ENCODE results near the gene SLC50A1. TPM values are rescaled to one million over a fixed set of nuclear protein-coding genes. Genes with fewer than 3 reads are reported as not detected.

The SLC50A1 gene
- total and polyA plus RNA-seq, 4 donors = 26.3 to 114 (median 68.4) TPM

DNA sequence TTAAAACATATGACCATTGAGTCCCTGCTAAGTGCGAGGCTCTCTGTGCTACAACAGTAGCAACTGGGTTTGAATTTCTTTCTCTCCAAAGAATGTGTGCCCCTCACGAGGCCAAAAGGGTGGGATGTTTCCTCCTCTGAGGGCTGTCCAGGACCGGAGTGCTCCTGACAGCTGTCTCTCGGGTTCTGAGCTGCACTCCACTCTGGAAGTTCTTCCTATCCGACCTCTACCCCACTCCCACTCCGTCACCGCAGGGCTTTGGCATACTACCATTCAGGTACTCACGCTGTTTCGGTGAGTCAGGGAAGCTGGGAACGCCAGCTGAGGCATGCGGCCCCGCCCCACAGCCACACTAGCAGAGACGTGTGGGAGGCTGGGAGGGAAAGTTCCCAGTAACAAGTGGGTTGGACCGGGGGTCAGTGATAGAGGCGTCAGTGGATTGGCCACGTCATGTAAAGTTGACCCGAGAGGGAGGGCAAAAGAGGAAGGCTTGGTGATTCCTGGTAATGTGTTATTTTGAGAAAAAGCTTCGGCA, 705 bp upstream of the SLC50A1 start:
- Histone ChIP-seq H3K4me1 (ENCODE audit: control insufficient read depth in 5 of 5, insufficient read depth in 5 of 5, low read length in 5 of 5) (peaks cover 3 to 36% (median 10%) of the 10 kb centered on the region in 5 donors), H3K27ac (ENCODE audit: low read depth in 1 of 2, low read length in 1 of 2) (peak overlapping the region; percentile 93 to 99), H3K9me3 (ENCODE audit: control insufficient read depth in 4 of 4, insufficient read depth in 3 of 4, low read length in 3 of 4) (no peaks in the 10 kb centered on the region), H3K9ac (ENCODE audit: insufficient read depth in 1 of 2, low read length in 2 of 2) (peak overlapping the region; percentile 26 to 89), H3K27me3 (ENCODE audit: control insufficient read depth in 3 of 3, insufficient read depth in 3 of 3, low read length in 2 of 3) (no peaks in the 10 kb centered on the region), H3K36me3 (ENCODE audit: control insufficient read depth in 4 of 4, insufficient read depth in 4 of 4, low read length in 4 of 4) (peaks cover 0 to 27% (median 13%) of the 10 kb centered on the region in 4 donors), H3K4me3 (peak overlapping the region; percentile 55)
- TF ChIP-seq, protein P1, sequence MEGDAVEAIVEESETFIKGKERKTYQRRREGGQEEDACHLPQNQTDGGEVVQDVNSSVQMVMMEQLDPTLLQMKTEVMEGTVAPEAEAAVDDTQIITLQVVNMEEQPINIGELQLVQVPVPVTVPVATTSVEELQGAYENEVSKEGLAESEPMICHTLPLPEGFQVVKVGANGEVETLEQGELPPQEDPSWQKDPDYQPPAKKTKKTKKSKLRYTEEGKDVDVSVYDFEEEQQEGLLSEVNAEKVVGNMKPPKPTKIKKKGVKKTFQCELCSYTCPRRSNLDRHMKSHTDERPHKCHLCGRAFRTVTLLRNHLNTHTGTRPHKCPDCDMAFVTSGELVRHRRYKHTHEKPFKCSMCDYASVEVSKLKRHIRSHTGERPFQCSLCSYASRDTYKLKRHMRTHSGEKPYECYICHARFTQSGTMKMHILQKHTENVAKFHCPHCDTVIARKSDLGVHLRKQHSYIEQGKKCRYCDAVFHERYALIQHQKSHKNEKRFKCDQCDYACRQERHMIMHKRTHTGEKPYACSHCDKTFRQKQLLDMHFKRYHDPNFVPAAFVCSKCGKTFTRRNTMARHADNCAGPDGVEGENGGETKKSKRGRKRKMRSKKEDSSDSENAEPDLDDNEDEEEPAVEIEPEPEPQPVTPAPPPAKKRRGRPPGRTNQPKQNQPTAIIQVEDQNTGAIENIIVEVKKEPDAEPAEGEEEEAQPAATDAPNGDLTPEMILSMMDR (IDR thresholded peaks at IDR 0.05; ENCODE audit: control extremely low read depth, extremely low read depth) = no peak
- WGBS, 2 donors = 8 to 18% methylated on average over 18 of the region's 18 CpGs
- peak; percentile 83 for ATAC-seq (ENCODE audit: insufficient read depth, low FRiP score)
- peak; percentile 78 to 79 (median 78) for DNase-seq

DNA sequence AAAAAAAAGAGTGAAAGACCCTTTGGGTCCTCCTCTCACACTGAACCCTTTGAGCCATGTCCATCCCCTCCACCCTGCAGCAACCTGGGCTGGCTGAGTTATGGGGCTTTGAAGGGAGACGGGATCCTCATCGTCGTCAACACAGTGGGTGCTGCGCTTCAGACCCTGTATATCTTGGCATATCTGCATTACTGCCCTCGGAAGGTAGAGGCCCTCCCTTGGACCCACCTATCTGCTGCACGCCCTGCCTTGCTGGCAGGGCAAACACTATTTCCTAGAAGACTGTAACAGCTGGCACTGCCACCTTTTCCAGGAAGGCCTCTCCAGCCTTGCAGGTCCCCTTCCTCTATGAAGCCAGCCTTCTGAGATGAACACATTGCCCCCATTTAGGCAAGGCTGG, 1.1 kb downstream of the SLC50A1 start:
- H3K9me3 ChIP-seq (ENCODE audit: control insufficient read depth in 4 of 4, insufficient read depth in 3 of 4, low read length in 3 of 4) = no peaks in the 10 kb centered on the region
- peak overlapping the region; percentile 38 to 57 for H3K27ac ChIP-seq (ENCODE audit: low read depth in 1 of 2, low read length in 1 of 2)
- peak overlapping the region in 1 of 2 donors; percentile 51 for H3K9ac ChIP-seq (ENCODE audit: insufficient read depth in 1 of 2, low read length in 2 of 2)
- WGBS, 2 donors = 23 to 34% methylated on average over 6 of the region's 6 CpGs
- TF ChIP-seq, protein P1 (IDR thresholded peaks at IDR 0.05; ENCODE audit: control extremely low read depth, extremely low read depth) = no peak
- H3K36me3 ChIP-seq (ENCODE audit: control insufficient read depth in 4 of 4, insufficient read depth in 4 of 4, low read length in 4 of 4) = peaks cover 2 to 21% (median 13%) of the 10 kb centered on the region in 4 donors
- DNase-seq (no peak), ATAC-seq (ENCODE audit: insufficient read depth, low FRiP score) (no peak)
- no peak overlapping the region for H3K4me3 ChIP-seq
- no peaks in the 10 kb centered on the region for H3K27me3 ChIP-seq (ENCODE audit: control insufficient read depth in 3 of 3, insufficient read depth in 3 of 3, low read length in 2 of 3)
- peaks cover 0 to 30% (median 6%) of the 10 kb centered on the region in 5 donors for H3K4me1 ChIP-seq (ENCODE audit: control insufficient read depth in 5 of 5, insufficient read depth in 5 of 5, low read length in 5 of 5)

DNA sequence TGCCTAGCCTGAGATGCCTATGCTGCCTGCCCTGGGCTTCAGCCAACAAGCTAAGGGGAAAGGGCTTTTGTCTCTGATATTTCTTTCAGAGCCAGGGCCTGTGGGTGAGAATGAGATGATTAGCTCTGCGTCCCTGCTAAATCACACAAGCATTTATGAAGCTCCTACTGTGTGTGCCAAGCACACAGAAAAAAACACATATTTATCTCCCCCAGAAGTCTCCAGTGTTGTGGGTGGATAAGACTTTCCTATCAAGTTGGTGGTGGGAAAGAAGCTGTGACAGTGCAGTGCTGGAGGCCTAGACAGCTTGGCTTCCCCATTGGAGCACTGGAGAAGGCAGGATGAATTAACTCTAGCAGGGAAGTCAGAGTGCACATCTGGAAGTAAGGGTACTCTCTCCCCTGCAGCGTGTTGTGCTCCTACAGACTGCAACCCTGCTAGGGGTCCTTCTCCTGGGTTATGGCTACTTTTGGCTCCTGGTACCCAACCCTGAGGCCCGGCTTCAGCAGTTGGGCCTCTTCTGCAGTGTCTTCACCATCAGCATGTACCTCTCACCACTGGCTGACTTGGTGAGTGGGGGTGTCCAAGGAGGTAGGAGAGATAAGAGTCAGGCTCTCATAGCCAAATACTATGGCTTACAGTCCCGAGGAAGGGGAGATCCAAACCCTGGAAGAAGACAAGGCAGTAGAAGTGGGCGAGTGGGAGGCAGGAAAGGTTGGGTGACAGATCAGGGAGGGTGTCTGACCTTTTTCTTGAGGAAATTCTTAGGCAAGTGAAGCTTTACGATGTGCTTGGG, 1.7 kb downstream of the SLC50A1 start:
- DNase-seq (no peak), ATAC-seq (ENCODE audit: insufficient read depth, low FRiP score) (no peak)
- Histone ChIP-seq H3K27me3 (ENCODE audit: control insufficient read depth in 3 of 3, insufficient read depth in 3 of 3, low read length in 2 of 3) (no peaks in the 10 kb centered on the region), H3K9me3 (ENCODE audit: control insufficient read depth in 4 of 4, insufficient read depth in 3 of 4, low read length in 3 of 4) (no peaks in the 10 kb centered on the region), H3K4me3 (no peak overlapping the region), H3K4me1 (ENCODE audit: control insufficient read depth in 5 of 5, insufficient read depth in 5 of 5, low read length in 5 of 5) (peaks cover 0 to 30% (median 6%) of the 10 kb centered on the region in 5 donors), H3K27ac (ENCODE audit: low read depth in 1 of 2, low read length in 1 of 2) (peak overlapping the region; percentile 38 to 57), H3K9ac (ENCODE audit: insufficient read depth in 1 of 2, low read length in 2 of 2) (peak overlapping the region in 1 of 2 donors; percentile 51), H3K36me3 (ENCODE audit: control insufficient read depth in 4 of 4, insufficient read depth in 4 of 4, low read length in 4 of 4) (peaks cover 2 to 19% (median 13%) of the 10 kb centered on the region in 4 donors)
- TF ChIP-seq, protein P1 (IDR thresholded peaks at IDR 0.05; ENCODE audit: control extremely low read depth, extremely low read depth) = no peak
- 86 to 87% methylated on average over 6 of the region's 6 CpGs for WGBS, 2 donors

Measured in lung (tissue), 12 donors.